HG02938 (cell line): ENCODE data around the gene FBXO34.
"Not testable (repeated sequence)": the region's sequence is repeated elsewhere in the genome, so short reads cannot be mapped to it uniquely, and the experiment has no call there.

Experiments
- ATAC-seq: cut with Tn5 transposase; IDR thresholded peaks from one replicate; pipeline ENCODE4 v1.9.1; 2021; ENCODE audit warnings: mild to moderate bottlenecking, moderate library complexity; ENCODE audit not compliant: unreplicated experiment

Gene FBXO34

DNA sequence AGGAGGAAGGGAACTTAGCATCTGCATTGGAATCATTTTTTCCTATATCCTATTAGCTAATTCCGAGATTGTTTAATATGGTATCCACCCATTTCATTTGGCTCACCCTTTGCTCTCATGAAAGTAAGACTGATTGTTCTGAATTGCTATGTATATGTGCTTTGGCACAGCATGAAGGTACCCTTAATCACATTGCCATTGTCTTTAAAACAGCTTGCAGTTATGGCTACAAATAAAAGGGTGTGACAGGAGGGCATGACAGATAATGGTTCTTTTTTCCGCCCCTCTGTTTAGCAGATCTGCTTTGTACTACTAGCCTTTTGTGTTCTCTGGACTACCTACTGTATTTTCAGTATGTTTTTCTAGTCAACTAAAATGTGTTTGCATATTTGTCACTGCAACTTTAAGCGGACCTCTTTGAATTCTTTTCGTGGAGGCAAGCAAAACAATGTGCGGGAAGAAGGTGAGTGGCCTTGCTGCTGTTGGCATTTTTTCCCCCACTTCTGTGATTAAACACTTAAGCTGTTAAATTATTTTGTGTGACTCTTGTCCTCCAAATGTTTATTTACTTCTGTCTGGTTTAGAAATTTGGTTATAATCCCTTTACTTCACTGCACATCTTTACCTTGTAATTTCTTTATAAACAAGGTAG, 35.8 kb downstream of the FBXO34 start:
- ATAC-seq = no peak

DNA sequence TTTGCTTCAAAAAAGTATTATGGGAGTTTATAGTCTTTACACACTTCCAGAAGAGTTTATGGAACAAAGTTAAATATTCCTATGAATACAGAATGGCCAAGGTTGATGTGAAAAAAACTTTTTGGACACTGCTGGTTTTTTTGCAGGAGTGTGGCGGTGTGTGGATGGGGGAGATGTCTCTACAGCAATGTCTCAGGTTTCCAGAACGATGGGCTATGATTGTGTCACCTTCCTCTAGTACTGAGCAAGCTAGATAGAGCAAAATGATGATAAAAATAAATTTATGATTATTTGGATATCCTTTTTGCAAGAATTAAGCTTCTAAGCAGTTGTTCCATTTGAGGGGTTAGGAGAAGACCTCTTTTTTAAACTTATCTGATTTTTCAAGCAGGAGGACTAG, 37.9 kb downstream of the FBXO34 start:
- no peak for ATAC-seq

DNA sequence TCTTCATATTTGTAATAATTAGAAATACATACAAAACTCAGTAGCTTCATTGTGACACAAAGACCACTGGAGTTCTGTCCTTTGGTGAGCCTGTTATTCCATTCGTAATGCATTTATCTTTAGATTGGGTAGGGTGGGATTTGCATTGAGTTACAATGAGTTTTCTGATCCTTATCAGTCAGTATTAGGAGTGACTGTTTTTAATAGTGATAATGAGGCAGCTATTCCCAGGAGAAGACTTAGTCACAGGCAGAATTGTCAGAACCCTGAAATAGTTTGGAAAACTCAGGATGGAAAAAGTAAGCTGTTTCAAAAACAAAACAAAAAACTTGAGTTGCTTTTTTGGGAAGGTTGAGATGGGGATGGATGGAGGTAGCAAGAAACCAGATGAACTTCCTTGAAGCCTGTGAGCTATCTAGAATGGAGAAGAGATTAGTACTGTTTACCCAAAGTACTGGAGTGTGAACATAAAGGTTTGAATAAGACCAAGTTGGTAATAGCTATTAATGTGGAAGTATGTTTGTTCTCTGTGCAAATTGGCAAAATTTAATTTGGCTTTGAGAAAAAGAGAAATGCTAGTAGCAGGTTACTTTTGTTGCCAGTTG, 38.6 kb downstream of the FBXO34 start:
- no peak for ATAC-seq

DNA sequence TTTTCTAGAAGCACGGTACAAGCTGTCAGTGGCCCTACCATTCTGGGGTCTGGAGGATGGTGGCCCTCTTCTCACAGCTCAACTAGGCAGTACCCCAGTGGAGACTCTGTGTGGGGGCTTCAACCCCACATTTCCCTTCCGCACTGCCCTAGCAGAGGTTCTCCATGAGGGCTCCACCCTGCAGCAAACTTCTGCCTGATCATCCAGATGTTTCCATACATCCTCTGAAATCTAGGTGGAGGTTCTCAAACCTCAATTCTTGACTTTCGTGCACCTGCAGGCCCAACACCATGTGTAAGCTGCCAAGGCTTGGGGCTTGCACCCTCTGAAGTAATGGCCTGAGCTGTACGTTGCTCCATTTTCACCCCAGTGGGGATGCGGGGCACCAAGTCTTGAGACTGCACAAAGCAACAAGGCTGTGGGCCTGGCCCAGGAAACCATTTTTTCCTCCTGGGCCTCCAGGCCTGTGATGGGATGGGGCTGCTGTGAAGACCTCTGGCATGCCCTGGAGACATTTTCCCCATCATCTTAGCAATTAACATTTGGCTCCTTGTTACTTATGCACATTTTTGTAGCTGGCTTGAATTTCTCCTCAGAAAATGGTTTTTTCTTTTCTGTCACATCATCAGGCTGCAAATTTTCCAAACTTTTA, 41.3 kb downstream of the FBXO34 start:
- ATAC-seq = not testable (repeated sequence)

DNA sequence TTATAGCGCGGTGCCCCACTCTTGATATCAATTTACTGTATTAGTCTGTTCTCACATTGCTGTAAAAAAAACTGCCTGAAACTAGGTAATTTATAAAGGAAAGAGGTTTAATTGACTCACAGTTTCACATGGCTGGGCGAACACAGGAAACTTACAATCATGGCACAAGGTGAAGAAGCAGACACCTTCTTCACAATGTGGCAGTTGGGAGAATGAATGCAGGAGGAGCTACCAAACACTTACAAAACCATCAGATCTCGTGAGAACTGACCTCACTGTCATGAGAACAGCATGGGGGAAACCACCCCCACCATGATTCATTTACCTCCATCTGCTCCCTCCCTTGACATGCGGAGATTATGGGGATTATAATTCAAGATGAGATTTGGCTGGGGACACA, 42.3 kb downstream of the FBXO34 start:
- ATAC-seq = no peak

DNA sequence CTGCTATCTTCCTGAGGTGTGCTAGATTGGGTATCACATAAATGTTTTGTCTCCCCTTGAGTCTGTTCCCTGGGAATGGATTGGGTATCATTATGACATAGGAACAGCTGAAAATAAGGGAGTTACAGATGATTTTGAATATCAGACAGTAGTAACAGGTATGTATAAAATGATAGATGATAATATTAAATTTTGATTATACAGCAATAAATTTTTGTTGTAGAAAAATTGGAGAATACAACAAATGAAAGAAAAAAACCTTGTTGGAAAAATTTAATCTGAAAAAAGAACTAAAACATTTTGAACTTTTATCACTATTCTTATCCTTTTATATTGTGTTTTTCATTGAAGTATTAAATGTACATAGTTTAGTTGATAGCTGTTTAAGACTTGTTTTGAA, 43.2 kb downstream of the FBXO34 start:
- ATAC-seq = no peak

DNA sequence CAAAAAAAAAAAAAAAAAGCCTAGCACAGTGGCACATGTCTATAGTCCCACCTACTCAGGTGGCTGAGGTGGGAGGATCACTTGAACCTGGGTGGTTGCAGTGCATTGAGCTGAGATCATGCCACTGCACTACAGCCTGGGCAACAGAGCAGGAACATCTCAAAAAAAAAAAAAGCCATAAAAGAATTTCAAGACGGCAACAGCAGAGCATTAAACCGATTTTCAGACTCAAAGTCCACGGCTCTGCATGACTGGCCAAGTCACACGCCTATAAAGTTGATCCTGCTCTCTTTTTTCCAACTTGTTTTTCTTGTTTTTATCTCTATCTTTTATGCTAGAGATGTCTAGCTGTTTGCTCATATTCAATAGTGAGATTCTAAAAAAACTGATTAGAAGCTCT, 45.3 kb downstream of the FBXO34 start:
- ATAC-seq = no peak

DNA sequence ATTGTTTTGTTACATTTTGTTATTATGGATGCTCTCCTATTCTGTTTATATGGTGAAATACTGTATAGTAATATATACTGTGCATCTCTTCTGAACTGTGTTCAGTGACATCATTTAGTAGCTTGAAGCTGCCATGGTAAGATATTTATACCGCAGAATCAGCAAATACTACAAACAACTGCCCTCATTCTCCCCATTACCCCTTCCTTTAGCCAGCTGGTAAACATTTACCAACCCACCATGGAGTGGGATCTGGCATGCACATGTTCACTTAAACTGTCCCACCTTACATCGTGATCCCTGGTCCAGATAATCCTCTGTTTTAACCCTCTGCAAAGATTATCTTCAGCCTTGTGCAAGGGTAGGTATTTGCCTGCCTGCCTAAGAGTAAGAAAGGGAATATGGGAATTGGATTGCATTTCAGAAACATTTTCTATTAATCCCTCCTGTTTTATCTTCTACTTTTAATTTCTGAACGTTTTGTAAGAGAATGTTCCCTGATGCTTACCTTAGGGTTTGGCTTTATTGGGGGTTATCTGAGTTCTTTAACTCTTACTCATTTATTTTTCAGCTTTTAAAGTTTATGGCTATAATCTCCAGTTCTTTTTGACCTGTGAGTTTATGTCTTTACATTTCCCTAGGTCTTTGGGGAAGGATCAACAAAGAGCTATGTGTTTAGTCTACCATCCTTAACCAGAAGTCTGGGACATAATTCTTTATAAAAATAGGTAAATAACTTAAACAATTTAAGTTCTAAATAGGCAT, 46.5 kb downstream of the FBXO34 start:
- ATAC-seq = no peak

DNA sequence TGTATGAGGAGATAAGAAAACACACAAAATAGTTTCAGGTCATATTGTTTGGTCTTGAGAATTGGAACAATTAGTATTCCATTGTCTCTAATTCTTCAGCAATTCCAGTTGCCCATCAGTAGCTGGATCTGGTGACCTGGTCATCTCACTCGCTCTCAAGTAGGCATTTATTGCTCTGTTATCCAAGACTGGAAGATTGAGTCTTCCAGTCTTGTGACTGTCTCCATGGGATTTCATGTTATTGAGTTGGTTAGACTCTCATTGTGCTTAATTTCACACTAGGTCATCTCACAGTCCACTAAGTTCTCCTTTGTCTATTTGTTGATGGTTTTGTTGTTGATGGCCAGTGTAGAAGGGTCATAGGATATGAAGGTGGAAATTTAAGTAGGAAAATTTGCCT, 47.5 kb downstream of the FBXO34 start:
- ATAC-seq = no peak

DNA sequence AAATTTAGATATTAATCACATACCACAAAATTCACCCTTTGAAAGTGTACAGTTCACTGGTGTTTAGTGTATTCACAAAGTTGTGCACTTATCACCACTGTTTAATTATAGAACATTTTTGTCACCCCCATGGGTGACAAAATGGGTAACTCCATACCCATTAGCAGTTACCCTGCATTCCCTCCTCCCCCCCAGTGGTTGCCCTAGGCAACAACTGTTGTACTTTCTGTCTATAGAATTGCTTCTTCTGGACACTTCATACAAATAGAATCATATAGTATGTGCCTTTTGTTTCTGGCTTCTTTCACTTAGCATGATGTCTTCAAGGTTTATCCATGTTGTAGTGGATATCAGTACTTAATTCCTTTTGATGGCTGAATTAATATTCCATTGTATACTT, 52.7 kb downstream of the FBXO34 start:
- no peak for ATAC-seq

DNA sequence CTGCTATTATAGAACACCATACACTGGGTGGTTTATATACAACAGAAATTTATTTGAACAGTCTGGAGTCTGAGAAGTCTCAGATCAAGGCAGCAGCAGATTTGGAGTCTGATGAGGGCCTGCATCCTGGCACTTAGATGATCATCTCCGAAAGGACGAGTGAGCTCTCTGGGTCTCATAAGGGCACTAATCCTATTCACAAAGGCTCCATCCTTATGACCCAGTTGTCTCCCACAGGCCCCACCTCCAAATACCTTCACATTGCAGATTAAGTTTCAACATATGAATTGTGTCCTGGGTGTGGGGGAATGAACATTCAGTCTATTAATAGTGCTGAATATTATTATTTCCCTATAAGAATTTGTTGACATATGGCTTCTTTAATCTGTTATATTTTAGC, 53.6 kb downstream of the FBXO34 start:
- no peak for ATAC-seq

DNA sequence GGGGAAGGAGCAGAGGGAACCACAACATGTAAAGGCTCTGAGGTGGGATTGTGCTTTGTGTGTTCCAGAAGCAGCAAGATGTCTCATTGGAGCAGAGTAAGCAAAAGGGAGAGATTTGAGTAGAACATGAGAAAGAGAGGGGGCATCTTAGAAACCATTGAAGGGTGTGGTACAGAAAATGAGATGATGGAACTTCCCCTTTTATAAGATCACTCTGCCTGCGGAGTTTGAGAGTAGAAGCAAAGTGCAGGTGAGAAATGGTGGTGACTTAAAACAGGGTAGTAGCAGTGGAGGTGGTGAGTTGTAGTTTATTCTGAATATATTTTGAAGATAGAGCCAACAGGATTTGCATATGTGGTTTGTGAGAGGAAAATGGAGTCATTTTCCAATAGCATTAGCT, 56.0 kb downstream of the FBXO34 start:
- ATAC-seq = peak; percentile 76

DNA sequence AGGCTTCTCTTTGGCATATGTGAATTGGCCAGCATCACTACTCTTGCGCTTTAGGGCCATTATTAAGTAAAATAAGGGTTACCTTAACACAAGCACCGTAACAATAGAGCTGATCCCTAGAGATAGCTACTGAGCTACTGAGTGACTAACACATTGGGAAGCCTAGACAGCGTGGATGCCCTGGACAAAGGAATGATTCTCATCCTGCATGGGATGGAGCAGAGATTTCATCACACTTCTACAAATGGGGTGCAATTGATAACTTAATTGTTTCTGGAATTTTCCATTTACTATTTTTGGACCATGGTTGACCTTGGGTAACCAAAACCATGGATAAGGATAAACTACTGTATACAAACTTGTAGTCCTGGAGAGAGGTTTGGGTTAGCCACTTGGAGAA, 57.1 kb downstream of the FBXO34 start:
- no peak for ATAC-seq

DNA sequence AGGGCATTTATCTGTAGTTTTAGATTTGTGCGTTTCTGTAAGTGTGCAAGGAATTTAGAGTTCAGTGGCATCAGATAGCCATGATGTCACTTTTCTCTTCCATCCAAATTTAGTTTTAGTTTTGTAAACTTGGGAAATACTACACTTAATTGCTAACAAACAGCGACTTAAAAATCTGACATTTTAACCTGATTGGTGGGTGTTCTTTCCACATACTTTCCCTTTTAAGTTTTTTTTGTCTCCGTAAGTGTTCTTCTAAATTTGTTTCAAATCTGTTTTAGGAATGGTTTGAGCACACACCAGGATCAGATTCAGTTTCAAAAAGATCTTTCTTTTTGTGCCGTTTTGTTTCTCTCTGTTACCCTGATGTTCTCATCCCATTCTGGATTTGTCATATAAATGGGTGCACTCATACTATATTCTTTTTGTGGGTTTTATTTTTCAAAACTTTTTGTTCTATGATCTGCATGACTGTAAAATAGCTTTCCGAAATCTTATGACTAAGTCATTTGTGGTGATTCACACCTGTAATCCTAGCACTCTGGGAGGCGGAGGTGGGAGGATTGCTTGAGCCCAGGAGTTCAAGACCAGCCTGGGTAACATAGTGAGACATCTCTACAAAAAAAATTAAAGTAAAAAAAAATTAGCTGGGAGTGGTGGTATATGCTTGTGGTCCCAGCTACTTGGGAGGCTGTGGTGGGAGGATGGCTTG, 58.9 kb downstream of the FBXO34 start:
- ATAC-seq = no peak

DNA sequence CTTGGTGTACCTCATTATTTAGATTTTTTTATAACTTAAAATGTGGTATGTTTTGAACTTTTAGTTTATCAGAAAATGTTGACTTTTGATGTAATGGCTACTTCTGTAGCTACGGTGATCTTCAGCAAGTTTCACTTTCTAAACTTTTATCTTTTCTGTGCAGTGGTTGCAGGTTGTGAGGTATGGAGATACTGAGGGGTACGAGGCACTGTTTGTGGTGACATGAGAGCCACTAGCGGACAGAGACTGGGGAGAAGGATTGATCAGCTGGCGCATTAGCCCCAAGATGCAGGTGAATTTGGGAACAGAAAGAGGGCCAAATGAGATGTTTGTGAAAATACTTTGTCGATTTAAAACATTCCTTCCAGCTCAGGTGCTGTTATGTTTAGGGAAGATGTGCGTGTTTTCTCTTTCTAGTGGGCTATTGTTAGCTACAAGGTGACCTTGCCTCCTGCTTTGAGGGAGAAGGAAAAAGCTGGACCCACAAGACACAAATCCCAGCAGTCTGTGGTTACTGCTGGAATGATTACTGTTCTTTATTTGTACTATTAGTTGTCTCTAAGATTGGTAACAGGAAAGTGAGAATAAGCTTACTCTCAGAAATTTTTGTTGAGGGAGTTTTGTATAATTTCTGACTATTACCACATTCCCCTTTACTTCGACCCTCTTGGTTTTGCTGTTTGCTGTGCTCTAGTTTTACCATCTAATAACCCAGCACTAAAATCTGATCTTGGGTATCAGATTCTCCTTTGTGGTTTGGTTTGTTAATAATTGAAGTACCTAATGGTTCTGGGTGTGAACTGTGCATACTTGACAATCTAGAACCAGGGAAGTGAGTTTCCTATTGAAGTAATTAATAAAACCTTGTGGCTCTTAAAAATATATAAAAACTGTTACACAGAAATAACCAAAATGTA, 61.7 kb downstream of the FBXO34 start:
- ATAC-seq = peak; percentile 66

DNA sequence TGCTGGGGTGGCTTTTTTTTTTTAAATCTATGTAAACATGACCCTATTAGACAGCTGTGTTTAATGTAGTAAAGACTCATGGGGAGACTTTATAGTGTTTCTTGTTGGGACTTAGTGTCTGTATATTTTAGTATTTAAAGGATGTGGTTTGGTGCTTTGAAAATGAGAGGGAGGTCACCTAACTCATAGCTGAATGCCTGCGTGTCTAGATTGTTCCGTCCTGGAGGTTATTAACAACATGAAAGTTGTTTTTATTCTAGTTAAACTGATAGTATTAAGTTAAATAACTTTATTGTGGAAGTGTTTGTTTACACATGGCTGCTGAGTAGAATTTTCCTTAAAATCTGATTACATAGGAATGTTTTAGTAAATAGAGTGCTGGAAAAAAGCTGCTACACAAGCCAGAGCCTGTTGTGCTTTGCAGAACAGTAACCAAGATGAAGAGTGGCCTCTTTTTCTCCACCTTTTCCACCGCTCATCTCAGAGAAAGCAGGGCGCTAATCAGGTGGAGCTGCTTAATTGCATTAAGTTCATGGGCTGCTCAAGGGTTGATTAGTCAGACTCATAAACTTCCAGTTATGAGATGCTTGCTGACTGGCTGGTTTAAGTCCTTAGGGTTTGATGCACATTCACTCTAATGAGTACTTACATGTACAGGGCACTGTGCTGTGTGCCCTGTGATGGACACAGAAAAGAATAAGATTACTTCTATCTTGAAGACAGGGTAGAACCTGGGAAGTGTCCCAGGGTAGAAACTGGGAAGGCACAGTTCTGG, 62.7 kb downstream of the FBXO34 start:
- no peak for ATAC-seq

DNA sequence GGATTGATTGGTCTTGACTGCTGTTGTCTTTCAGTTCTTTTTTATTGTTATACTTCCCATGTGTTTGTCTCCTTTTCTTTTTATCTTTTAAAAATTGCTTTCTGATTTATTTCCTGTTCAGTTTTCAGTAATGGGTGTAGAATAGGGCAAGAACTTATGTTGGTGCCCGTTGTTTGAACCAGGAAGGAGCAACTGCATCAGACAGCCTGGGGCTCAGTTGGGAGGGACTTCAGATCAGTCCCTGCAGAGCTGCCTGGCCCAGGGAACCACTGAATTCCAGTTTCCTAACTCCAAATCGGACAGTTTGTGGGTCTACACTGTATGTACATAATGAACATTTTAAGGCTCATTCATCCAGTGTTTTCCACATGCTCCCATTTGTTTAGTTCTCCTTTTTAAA, 64.9 kb downstream of the FBXO34 start:
- ATAC-seq = no peak

DNA sequence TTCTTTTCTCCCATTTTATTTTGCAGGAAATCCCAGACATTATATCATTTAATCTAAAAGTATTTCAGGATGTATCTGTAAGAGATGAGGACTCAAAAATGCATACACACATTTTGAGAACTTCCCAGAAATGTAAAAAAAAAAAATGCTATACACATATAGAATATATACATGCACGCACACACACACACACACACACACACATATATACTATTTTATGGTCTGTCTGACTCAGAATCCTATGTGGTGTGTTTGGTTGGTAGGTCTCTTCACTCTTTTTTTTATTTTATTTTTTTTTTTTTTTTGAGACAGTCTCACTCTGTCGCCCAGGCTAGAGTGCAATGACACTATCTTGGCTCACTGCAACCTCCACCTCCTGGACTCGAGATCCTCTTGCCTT, 65.5 kb downstream of the FBXO34 start:
- ATAC-seq = no peak

DNA sequence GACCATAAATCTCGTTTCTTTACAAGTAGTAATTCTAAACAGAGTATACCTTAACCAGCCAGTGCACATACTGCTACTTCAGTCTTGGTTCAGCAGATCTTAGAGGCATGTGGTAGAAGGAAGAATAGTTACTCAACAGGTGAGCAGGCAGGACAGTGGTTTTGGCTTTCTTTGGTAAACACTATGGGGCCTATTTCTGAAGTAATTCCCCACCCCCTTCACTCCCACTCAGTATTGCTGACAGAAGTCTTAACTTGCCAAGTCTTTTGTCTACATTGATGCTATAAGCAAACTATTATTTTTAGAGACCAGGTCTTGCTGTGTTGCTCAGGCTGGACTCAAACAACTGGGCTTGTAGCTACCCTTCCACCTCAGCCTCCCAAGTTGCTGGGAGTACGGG, 68.5 kb downstream of the FBXO34 start:
- peak; percentile 80 for ATAC-seq
